KOPT-K1 (cell line): ENCODE data around the gene THEMIS2.
A peak's percentile ranks its signal among the peaks of the same experiment; 100 is the strongest.
"Not testable (repeated sequence)": the region's sequence is repeated elsewhere in the genome, so short reads cannot be mapped to it uniquely, and the experiment has no call there.

Source experiments
- H3K27ac ChIP-seq: fragments of 200-600 bp; sonication (generic); 2 replicates; pipeline ENCODE4 v1.5.1; 2016; ENCODE audit warnings: antibody characterized with exemption, mild to moderate bottlenecking, low read depth, low read length; ENCODE audit not compliant: poor library complexity, severe bottlenecking
- H3K36me3 ChIP-seq: fragments of 200-600 bp; sonication (generic); 2 replicates; pipeline ENCODE4 v1.5.1; 2017; ENCODE audit warnings: antibody characterized with exemption, mild to moderate bottlenecking, low read length, moderate library complexity; ENCODE audit not compliant: insufficient read depth
- H3K9me3 ChIP-seq: fragments of 200-600 bp; sonication (generic); 2 replicates; pipeline ENCODE4 v1.5.1; 2017; ENCODE audit warnings: antibody characterized with exemption, low read length, mild to moderate bottlenecking; ENCODE audit not compliant: insufficient read depth, poor library complexity, severe bottlenecking

The THEMIS2 gene

DNA sequence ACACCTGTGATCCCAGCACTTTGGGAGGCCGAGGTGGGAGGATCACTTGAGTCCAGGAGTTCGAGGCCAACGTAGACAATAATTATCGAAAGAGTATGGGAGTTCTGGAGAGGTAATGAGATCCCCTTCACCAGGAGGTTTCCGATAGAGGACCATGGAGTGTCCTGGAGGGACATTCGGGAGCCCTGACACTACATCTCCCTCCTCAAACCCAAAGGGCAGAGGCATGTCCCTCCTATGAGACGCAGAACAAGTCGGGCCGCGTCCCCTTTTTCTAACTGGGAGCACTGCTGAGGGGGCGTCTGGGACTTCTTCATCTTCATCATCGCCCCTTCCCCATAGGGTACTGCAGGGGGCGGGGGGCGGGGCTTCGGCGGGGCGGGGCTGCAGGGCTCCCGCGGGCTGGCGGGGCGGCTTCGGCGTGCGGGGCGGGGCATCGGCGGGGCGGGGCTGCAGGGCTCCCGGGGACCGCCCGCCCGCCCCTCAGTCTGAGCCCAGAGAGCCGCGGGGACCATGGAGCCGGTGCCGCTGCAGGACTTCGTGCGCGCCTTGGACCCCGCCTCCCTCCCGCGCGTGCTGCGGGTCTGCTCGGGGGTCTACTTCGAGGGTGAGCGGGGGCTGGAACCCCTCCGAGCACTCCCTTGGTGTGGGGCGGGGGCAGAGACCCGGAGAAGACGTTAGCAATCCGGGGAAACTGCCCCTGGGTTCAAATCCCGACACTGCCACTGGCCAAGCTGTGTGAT, at the start of gene THEMIS2:
Gene THEMIS2, plus strand, starts transcription at position 486 of the 743 bp plus-strand sequence. Its CDS starts 28 bp downstream, at position 514.
- Histone ChIP-seq H3K36me3 (no peaks in the 10 kb centered on the region), H3K9me3 (no peaks in the 10 kb centered on the region), H3K27ac (no peak within 1 kb of the TSS)

DNA sequence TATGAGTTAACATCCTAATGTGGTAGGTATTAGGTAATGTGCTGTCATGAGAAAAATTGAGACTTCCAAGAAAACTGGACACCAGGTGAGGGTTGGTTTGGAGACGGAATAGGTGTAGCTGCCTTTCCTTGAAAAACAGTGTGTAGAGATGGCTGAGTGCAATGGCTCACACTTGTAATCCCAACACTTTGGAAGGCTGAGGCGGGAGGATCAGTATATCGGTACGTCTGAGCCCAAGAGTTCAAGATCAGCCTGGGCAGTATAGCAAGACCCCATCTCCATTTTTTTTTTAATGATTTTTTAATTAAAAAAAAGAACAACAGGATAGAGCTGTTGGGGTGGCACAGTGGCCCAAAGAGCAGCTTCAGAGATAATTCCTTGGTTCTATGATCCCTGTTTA, 48.6 kb upstream of the THEMIS2 start:
- Histone ChIP-seq H3K36me3 (peaks cover 30% of the 10 kb centered on the region), H3K27ac (no peak overlapping the region), H3K9me3 (no peaks in the 10 kb centered on the region)

DNA sequence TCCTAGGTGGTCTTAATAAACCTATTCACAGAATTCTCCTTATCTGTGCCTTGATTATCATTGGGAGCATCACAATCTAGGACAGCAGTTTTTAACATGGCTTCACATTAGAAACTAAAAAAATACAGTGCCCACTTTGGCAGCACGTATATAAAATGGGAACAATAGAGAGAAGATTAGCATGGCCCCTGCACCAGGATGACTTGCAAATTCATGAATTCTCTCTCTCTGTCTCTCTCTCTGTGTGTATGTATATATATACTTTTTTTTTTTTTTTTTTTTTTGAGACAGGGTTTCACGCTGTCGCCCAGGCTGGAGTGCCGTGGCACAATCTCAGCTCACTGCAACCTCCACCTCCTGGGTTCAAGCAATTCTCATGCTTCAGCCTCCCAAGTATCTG, 47.9 kb upstream of the THEMIS2 start:
- Histone ChIP-seq H3K9me3 (no peaks in the 10 kb centered on the region), H3K36me3 (peaks cover 26% of the 10 kb centered on the region), H3K27ac (no peak overlapping the region)

DNA sequence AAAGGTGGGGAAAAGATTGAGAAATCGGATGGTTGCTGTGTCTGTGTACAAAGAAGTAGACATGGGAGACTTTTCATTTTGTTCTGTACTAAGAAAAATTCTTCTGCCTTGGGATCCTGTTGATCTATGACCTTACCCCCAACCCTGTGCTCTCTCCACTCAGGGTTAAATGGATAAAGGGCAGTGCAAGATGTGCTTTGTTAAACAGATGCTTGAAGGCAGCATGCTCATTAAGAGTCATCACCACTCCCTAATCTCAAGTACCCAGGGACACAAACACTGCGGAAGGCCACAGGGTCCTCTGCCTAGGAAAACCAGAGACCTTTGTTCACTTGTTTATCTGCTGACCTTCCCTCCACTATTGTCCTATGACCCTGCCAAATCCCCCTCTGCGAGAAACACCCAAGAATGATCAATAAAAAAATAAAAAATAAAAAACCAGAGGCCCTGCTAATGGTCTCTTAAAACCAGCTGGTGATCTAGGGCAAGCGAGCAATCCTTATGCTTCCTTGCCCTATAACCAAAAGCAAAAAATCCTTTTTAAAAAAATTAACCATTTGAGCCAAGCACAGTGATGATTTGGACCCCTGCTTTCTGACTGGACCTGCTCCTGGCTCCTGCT, 42.9 kb upstream of the THEMIS2 start:
- H3K36me3 ChIP-seq = peaks cover 21% of the 10 kb centered on the region
- not testable (repeated sequence) for H3K27ac ChIP-seq, H3K9me3 ChIP-seq

DNA sequence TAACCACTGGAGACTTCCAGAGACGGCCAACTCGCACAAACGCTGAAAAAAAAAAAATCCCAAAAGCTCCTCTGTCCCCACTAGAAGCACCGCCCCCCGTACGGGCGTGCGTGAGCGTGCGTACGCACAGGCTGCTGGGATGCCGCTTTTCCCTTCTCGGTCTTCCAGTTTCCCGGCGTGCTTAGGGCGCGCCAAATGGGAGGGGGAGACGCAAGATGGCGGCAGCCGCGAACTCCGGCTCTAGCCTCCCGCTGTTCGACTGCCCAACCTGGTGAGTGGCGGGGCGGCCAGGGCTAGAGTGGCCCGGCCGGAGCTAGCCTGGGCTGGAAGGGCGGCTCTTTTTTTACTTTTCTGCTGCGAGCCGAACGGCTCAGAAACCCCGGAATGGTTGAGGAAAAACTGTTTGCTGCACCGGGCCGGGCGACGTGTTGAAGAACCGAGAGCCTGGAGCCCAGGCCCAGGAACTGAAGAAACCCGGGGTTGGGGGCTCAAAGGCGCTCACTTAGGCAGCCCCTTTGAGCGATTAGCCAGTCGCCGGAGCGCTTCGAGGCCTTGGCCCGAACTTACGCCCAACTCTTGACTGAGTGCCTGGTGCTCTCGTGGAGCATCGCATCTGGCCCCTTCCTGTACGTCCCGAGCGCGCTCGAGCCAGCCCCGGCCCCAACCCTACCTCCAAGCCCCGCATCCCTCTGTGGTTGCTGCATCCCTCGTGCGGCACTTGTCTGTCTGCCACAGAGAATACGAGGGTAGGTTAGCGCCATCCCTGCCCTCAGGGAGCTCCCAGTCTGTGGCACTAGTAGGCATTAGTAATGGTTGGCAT, 41.5 kb upstream of the THEMIS2 start, which contains the start of gene PPP1R8:
Gene PPP1R8, plus strand, starts transcription at position 162 of the 820 bp plus-strand sequence. Its CDS starts 54 bp downstream, at position 216.
- Histone ChIP-seq H3K9me3 (no peaks in the 10 kb centered on the region), H3K36me3 (peaks cover 35% of the 10 kb centered on the region), H3K27ac (peak within 1 kb of the TSS; percentile 77)

DNA sequence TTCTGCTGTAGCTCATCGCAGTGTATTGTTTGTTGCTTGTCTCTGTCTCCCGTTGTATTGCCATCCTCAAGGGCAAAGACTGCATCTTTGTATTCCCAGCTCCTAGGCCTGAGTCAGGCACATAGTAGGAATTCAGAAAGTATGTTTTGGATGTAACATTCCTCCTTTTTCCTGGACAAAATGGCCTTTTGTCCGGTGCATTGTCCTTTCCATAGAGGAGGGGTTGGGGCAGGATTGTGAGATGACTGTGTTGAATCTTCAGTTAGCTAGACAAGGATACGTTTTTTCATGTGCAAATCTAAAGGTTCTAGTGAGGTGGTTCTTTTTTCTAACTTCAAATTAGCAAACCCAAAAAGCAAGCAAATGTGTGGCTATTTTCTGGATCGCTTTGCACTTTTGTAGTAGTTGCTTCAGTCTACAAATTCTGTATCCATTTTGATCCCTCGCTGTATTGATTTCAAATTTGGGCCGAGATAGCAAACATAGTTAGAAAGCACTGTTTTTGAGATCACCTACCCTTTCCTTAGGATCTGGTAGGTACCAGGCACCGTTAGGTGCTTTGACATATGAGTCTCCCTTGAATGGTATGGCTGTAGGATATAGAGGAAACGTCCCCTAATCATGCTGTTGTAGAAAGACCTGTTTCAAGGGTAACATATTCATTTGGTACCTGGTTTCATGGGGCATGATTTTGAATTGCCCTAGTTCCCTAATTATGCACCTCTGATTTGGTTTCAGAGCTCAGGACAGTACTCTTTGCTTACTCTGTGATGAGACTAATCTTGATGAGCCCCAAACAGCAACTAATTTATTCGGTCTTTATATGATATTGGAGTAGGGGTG, 40.6 kb upstream of the THEMIS2 start:
- Histone ChIP-seq H3K9me3 (no peaks in the 10 kb centered on the region), H3K36me3 (peaks cover 44% of the 10 kb centered on the region), H3K27ac (peak overlapping the region; percentile 77)

DNA sequence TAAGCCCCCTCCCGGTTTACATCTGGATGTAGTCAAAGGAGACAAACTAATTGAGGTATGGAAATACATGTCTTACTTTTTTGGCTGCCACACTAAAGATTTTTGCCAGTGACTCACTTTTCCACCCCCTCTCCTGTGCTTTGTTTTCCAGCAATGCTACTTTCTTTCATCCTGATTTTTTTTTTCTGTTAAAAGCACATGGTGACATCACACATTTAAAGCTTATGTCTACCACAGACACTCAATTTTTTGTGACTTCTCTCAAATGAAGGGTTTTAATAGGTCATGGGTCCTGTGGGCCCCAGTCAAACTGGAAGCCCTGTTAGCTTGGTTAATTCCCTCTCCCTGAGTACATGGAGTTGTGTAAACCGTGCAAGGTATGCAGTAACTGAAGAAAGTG, 39.6 kb upstream of the THEMIS2 start:
- Histone ChIP-seq H3K27ac (no peak overlapping the region), H3K9me3 (no peaks in the 10 kb centered on the region), H3K36me3 (peaks cover 51% of the 10 kb centered on the region)

DNA sequence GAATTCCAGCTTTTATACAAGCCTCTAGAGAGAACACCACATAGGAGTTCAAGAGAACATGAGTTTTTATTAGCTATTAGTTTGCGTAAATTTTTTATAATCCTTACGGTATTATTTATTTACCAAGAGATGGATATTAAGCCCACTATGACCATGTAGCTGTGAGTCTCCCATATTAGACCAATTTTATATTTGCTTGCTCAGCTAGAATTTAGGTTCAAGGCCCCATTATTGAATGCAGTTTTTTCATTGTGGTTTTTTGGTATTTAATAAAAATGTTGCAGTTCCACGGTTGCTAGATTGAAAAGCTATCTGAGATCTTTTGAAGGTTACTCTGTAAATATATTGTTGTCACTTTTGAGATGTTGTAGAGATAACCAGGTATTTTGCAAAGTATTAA, 38.9 kb upstream of the THEMIS2 start:
- Histone ChIP-seq H3K27ac (no peak overlapping the region), H3K9me3 (no peaks in the 10 kb centered on the region), H3K36me3 (peaks cover 55% of the 10 kb centered on the region)

DNA sequence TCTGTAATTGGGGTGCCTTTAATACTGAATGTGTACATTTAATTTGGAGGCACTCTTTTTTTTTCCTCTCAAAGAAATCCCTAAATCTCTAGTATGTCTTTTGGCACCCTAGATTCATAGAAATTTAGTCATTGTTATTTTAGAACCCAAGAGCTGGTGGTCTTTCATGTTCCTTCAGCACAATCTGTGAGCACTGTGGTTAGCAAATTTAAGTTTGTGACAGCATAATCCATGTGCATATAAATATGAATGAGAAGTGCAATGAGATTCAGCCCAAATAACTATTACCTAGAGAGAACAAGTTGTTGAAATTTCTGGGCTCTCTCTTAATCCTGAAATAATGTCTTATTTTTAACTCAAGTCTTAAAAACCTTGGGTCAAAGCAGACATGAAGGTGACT, 37.3 kb upstream of the THEMIS2 start:
- H3K27ac ChIP-seq = no peak overlapping the region
- H3K9me3 ChIP-seq = no peaks in the 10 kb centered on the region
- H3K36me3 ChIP-seq = peaks cover 71% of the 10 kb centered on the region

DNA sequence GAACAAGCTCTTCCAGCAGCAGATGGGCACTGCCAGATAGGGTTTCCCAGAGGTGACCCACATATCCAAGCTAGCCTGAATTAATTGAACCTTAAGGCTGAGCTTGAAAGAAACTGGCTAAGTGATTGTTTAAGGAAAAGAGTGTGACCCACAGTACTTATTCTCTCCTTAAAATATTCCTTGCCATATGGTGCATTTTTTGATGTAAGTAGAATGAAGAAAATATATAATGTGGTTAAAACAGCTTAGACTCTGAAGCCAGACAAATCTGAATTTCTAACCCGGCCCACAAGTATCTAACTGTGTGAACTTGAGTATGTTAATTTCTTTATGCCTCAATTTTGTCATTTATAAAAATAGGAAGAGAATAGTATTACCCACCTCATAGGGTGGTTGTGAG, 36.8 kb upstream of the THEMIS2 start:
- no peaks in the 10 kb centered on the region for H3K9me3 ChIP-seq
- H3K36me3 ChIP-seq = peaks cover 75% of the 10 kb centered on the region
- H3K27ac ChIP-seq = no peak overlapping the region

DNA sequence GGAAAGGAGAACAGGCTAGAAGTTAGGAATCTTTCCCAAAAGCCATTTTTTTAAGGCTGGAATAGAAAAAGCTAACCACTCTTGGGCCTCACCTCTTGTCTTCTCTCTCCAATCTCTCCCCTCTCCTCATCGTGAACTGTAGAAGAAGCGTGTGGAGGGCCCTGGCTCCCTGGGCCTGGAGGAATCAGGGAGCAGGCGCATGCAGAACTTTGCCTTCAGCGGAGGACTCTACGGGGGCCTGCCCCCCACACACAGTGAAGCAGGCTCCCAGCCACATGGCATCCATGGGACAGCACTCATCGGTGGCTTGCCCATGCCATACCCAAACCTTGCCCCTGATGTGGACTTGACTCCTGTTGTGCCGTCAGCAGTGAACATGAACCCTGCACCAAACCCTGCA, 22.4 kb upstream of the THEMIS2 start:
- H3K9me3 ChIP-seq = no peaks in the 10 kb centered on the region
- no peak overlapping the region for H3K27ac ChIP-seq
- peaks cover 69% of the 10 kb centered on the region for H3K36me3 ChIP-seq

DNA sequence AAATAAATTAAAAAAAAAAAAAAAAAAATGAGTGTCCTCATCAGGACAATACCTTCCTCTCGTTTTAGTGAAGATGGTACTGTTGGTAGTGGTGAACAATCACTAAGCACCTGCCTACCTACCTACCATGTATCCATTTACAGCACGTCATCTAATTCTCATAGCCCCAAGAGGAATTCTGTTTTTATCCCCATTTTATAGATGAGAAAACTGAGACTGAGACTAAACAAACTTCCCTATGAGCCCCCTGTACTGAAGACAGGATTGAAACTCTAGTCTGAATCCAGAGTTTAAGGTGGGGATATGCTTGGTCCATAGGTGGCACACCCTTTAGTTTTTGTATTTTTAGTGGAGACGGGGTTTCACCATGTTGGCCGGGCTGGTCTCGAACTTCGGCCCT, 17.3 kb upstream of the THEMIS2 start:
- Histone ChIP-seq H3K27ac (no peak overlapping the region), H3K9me3 (no peaks in the 10 kb centered on the region), H3K36me3 (peaks cover 18% of the 10 kb centered on the region)

DNA sequence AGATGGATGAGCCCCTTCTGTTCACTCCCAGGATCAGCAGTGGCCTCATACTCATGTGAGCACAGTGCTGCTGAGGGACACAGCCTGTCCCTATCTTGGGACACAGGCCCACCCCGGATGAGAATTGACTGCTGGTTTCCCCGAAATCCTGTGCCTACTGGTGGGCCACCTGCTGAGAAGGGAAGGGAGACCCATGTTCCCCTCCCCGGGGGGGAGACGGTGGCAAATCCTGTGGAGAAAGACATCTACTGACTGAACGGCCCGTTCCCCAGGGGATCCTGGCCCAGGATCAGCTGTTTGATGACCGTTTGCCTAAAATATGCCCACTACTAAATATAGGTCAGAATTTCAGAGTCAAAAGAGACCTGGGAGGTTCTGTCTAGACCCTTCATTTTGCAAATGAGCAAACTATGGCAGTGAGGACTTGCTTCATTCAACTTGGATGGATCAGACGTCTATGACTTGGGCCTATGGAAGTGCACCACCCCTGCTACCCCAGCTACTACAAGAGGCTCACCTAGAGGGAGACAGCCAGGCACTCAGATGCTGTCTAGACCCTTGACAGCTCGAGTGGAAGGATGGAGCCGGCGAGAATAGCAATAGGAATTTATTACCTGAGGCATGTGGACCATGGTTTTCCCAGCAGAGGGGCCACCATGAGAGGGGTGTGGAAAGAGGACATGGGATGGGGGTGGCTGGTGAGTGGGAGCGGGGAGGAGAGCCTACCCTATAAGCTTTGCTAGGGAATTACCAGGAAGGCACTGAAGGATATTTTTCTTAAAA, 15.6 kb upstream of the THEMIS2 start:
- H3K27ac ChIP-seq = no peak overlapping the region

DNA sequence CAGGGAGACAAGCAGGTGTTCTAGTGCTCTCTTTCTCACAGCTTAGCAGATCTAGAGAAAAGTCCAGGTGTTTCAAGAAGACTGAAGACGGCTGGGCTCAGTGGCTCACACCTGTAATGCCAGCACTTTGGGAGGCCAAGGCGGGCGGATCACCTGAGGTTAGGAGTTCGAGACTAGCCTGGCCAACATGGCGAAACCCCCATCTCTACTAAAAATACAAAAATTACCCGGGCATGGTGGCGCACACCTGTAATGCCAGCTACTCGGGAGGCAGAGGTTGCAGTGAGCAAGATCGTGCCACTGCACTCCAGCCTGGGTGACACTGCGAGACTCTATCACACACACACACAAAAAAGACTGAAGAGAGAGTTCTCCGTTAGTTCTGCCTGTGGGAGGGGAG, 14.8 kb upstream of the THEMIS2 start:
- H3K27ac ChIP-seq, H3K36me3 ChIP-seq, H3K9me3 ChIP-seq: not testable (repeated sequence)

More for the DNA sequence above, 15.6 kb upstream of the THEMIS2 start:
- no peaks in the 10 kb centered on the region for H3K9me3 ChIP-seq
- H3K36me3 ChIP-seq = peaks cover 2% of the 10 kb centered on the region
